GM23338 (cell line): ENCODE data around the gene ATP5PO. TPM values are rescaled to one million over a fixed set of nuclear protein-coding genes. Genes with fewer than 3 reads are reported as not detected.

ENCODE experiments used
- ATAC-seq: fragments of 200-7000 bp; cut with Tn5 transposase; 3 replicates; pipeline ENCODE4 v1.9.1; 2020
- DNase-seq: peaks from one replicate; pipeline ENCODE4 v3.0.0-alpha.2; 2015; ENCODE audit warnings: low spot score
- H2AFZ ChIP-seq: fragments of 200-600 bp; sonication (generic); 2 replicates; pipeline ENCODE4 v1.8.0; 2016; ENCODE audit warnings: antibody characterized with exemption, mild to moderate bottlenecking, moderate library complexity
- H3F3A ChIP-seq: fragments of 200-600 bp; sonication (generic); replicated peaks from 2 replicates; pipeline ENCODE4 v1.8.0; 2017; ENCODE audit warnings: antibody characterized with exemption, mixed run types, low read depth
- H3K27ac ChIP-seq: fragments of 200-600 bp; sonication (generic); 2 replicates; pipeline ENCODE4 v1.6.1; 2016; ENCODE audit warnings: low read depth
- H3K27me3 ChIP-seq: fragments of 200-600 bp; sonication (generic); 2 replicates; pipeline ENCODE4 v1.8.0; 2016; ENCODE audit warnings: mild to moderate bottlenecking, mixed run types, moderate library complexity; ENCODE audit not compliant: insufficient read depth
- H3K36me3 ChIP-seq: fragments of 200-600 bp; sonication (generic); 2 replicates; pipeline ENCODE4 v1.8.0; 2016; ENCODE audit warnings: mild to moderate bottlenecking; ENCODE audit not compliant: insufficient read depth
- H3K4me1 ChIP-seq: fragments of 200-600 bp; sonication (generic); 2 replicates; pipeline ENCODE4 v1.8.0; 2016; ENCODE audit warnings: mild to moderate bottlenecking, moderate library complexity; ENCODE audit not compliant: insufficient read depth
- H3K4me2 ChIP-seq: fragments of 200-600 bp; sonication (generic); 2 replicates; pipeline ENCODE4 v1.7.1; 2017; ENCODE audit warnings: mixed run types
- H3K4me3 ChIP-seq: fragments of 200-600 bp; sonication (generic); 2 replicates; pipeline ENCODE4 v1.6.1; 2016; ENCODE audit warnings: mixed run types
- H3K79me2 ChIP-seq: fragments of 200-600 bp; sonication (generic); replicated peaks from 2 replicates; pipeline ENCODE4 v1.8.0; 2017; ENCODE audit warnings: mild to moderate bottlenecking; ENCODE audit not compliant: insufficient read depth
- H3K9me2 ChIP-seq: fragments of 200-600 bp; sonication (generic); 2 replicates; pipeline ENCODE4 v1.8.0; 2017; ENCODE audit not compliant: insufficient read depth
- H4K20me1 ChIP-seq: fragments of 200-600 bp; sonication (generic); replicated peaks from 2 replicates; pipeline ENCODE4 v1.8.0; 2017; ENCODE audit warnings: mild to moderate bottlenecking; ENCODE audit not compliant: insufficient read depth
- H3K27ac Mint-ChIP-seq: 2 replicates; pipeline ENCODE4 v1.8.0; 2020; ENCODE audit warnings: inconsistent platforms, mild to moderate bottlenecking, moderate library complexity, mixed read lengths
- H3K27me3 Mint-ChIP-seq: 3 replicates; pipeline ENCODE4 v1.8.0; 2022; ENCODE audit warnings: low read depth, mild to moderate bottlenecking, moderate library complexity, mixed read lengths, inconsistent platforms; ENCODE audit not compliant: insufficient read depth, poor library complexity
- H3K36me3 Mint-ChIP-seq: 3 replicates; pipeline ENCODE4 v1.8.0; 2021; ENCODE audit warnings: low read depth, mild to moderate bottlenecking, inconsistent platforms, moderate library complexity, mixed read lengths
- H3K4me1 Mint-ChIP-seq: 3 replicates; pipeline ENCODE4 v1.8.0; 2020; ENCODE audit warnings: mild to moderate bottlenecking, inconsistent platforms, mixed read lengths
- H3K4me3 Mint-ChIP-seq: 3 replicates; pipeline ENCODE4 v1.8.0; 2021; ENCODE audit warnings: moderate library complexity, mild to moderate bottlenecking, inconsistent platforms, mixed read lengths
- H3K9me3 Mint-ChIP-seq: 3 replicates; pipeline ENCODE4 v1.8.0; 2020; ENCODE audit warnings: moderate library complexity, mild to moderate bottlenecking, inconsistent platforms, mixed read lengths
- ETS1 ChIP-seq: IDR thresholded peaks from 2 replicates; pipeline ENCODE4 v1.6.1; 2016; ENCODE audit warnings: antibody characterized with exemption
- JUNB ChIP-seq: IDR thresholded peaks from one replicate; pipeline ENCODE4 v1.6.1; 2016; ENCODE audit warnings: antibody characterized with exemption; ENCODE audit not compliant: unreplicated experiment
- NANOG ChIP-seq: IDR thresholded peaks from 2 replicates; pipeline ENCODE4 v1.6.1; 2016; ENCODE audit warnings: antibody characterized with exemption, borderline replicate concordance
- POLR2AphosphoS5 ChIP-seq: IDR thresholded peaks from 2 replicates; pipeline ENCODE4 v1.6.1; 2016; ENCODE audit warnings: antibody characterized with exemption, low read depth
- ZNF114 ChIP-seq: fragments of 250-450 bp; sonication (Bioruptor Pico); IDR thresholded peaks from 2 replicates; pipeline ENCODE4 v1.5.0; 2020; ENCODE audit warnings: mild to moderate bottlenecking, moderate library complexity
- ZNF462 ChIP-seq: fragments of 250-450 bp; sonication (Bioruptor Pico); IDR thresholded peaks from 2 replicates; pipeline ENCODE4 v1.5.0; 2020; ENCODE audit warnings: mild to moderate bottlenecking, moderate library complexity
- polyA plus RNA-seq: library from polyadenylated mRNA; unstranded; fragments of >200 nt; fragmentation: Nextera tagmentation; extraction: Ambion mirVana; gene quantifications from 2 replicates; pipeline ENCODE4 v1.2.1, GENCODE V29; 2016
- total RNA-seq: library from RNA; depleted of rRNA; stranded (reverse); fragments of >200 nt; shearing (Covaris generic); gene quantifications from 2 replicates; pipeline ENCODE4 v1.2.3, GENCODE V29; 2014

Gene ATP5PO
- total and polyA plus RNA-seq, 2 experiments from 2014 or later, result 244 to 522 TPM

DNA sequence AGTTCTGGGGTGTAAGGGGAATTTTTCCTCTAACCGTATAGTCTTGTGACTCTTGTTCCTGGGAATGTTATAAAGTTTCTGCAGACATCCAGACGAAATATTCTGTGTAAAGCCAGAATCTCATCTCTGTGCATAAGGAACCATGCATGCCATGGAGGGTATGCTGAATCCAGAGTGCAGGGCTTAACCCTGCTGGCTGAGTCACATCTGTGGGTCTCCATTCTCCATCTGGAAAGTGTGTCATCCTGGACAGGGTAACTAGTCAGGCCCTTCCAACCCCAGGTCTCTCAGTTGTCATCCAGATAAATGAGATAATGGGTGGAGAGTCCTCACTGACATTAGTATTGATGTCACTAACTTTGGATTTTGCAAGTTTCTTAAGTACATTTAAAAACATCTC is 48.8 kb downstream of the ATP5PO start (continued):
- no peak for TF ChIP-seq ZNF462
- TF ChIP-seq NANOG, result no peak
- no peak for TF ChIP-seq POLR2AphosphoS5

DNA sequence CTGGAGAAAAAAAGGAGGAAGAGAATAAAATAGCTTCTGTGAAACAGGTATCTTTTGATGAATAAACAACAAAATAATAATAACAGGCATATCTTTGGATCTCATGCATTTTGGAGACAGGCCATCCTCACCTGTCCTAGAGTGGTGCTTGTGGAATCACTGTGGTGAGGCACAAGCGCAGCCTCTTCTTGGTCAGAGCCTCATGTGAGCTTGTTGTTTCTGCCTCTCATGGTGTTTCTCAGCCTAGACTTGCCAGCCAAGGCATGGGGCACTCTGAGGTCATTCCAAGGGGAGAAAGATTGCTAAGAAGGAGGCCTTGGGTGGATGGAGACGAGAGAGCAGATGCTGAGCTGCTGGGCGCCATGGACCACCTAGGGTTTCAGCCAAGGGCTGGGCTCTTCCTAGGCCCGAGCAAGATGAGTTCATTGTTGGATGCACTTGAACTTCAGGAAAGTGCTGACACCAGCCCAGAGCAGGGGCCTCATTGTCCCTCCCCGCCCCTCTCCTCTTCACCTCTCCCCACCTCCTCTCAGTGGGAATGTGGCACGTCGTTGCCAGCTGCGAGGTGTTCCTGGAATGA is 49.5 kb downstream of the ATP5PO start:
- Histone ChIP-seq H3K9me2 (peaks cover 3% of the 10 kb centered on the region; the same call in 1 of the 2 replicates), H3K4me3 (no peak overlapping the region), H3K27ac (no peak overlapping the region), H2AFZ (no peak overlapping the region), H4K20me1 (no peaks in the 10 kb centered on the region), H3F3A (no peaks in the 10 kb centered on the region), H3K79me2 (no peaks in the 10 kb centered on the region), H3K4me2 (no peak overlapping the region), H3K27me3 (no peaks in the 10 kb centered on the region), H3K36me3 (no peaks in the 10 kb centered on the region), H3K4me1 (no peaks in the 10 kb centered on the region)
- no peak for TF ChIP-seq JUNB
- no peak for TF ChIP-seq ZNF114 (CRISPR knock-in tag)
- TF ChIP-seq NANOG, result no peak
- TF ChIP-seq ETS1, result no peak
- H3K36me3 Mint-ChIP-seq, result no peaks in the 10 kb centered on the region
- no peak overlapping the region for H3K27ac Mint-ChIP-seq
- H3K4me1 Mint-ChIP-seq, result no peaks in the 10 kb centered on the region
- H3K4me3 Mint-ChIP-seq, result no peak overlapping the region
- H3K27me3 Mint-ChIP-seq, result peaks cover 5% of the 10 kb centered on the region
- no peak for DNase-seq
- no peak for ATAC-seq
- H3K9me3 Mint-ChIP-seq, result no peaks in the 10 kb centered on the region; the same call in 2 of the 3 replicates
